ENCODE measurements around the gene SLC25A45. TPM values are rescaled to one million over a fixed set of nuclear protein-coding genes. Genes with fewer than 3 reads are reported as not detected.

The SLC25A45 gene
- total RNA-seq, 4 donors from 2014 or later = 0.82 to 7.3 (median 6.8) TPM

- TF ChIP-seq, protein P1, sequence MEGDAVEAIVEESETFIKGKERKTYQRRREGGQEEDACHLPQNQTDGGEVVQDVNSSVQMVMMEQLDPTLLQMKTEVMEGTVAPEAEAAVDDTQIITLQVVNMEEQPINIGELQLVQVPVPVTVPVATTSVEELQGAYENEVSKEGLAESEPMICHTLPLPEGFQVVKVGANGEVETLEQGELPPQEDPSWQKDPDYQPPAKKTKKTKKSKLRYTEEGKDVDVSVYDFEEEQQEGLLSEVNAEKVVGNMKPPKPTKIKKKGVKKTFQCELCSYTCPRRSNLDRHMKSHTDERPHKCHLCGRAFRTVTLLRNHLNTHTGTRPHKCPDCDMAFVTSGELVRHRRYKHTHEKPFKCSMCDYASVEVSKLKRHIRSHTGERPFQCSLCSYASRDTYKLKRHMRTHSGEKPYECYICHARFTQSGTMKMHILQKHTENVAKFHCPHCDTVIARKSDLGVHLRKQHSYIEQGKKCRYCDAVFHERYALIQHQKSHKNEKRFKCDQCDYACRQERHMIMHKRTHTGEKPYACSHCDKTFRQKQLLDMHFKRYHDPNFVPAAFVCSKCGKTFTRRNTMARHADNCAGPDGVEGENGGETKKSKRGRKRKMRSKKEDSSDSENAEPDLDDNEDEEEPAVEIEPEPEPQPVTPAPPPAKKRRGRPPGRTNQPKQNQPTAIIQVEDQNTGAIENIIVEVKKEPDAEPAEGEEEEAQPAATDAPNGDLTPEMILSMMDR (IDR thresholded peaks at IDR 0.05; ENCODE audit: low read depth) = no peak
Observed at GRCh38 chr11:65419460-65419771, 37.0 kb upstream of the SLC25A45 start.

DNA sequence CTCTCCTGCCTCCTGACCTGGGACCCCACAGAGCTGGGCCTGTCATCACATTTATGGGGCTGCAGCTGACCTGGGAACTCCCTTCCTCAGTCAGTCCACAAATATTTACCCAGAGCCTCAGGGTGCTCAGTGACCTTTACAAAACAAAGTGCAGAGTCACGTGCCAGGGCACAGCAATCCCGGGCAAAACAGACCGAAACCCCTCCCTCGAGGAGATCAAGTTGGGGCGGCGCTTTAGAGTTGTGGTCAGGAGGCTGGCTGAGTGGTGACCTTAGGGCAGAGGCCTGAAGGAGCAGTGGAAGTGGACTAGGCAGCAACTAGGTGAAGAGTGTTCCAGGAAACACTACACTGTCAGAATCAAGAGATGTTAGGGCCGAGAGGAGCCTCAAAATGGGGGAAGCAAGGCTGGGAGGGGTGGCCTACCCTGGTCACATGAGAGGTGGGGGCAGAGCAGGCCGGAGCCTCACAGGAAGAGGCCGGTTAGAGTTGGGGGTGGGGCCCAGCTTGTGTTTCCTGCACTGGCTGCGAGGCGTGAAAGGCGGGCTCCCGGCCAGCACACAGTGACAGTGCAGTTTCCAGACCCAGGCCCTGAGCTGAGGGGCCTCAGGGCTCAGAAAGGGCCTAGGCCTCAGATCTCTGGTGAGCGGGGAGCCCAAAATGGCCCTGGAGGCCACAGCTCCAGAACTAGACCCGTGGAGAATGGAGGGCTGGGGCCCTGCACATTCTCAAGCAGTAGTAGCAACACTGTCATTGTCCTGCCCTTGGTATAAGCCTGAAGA, 36.4 kb upstream of the SLC25A45 start:
- TF ChIP-seq, protein P1 (IDR thresholded peaks at IDR 0.05; ENCODE audit: low read depth) = no peak

- TF ChIP-seq, protein P1 (IDR thresholded peaks at IDR 0.05; ENCODE audit: low read depth) = no peak
Observed at GRCh38 chr11:65418431-65418680, 35.9 kb upstream of the SLC25A45 start.

DNA sequence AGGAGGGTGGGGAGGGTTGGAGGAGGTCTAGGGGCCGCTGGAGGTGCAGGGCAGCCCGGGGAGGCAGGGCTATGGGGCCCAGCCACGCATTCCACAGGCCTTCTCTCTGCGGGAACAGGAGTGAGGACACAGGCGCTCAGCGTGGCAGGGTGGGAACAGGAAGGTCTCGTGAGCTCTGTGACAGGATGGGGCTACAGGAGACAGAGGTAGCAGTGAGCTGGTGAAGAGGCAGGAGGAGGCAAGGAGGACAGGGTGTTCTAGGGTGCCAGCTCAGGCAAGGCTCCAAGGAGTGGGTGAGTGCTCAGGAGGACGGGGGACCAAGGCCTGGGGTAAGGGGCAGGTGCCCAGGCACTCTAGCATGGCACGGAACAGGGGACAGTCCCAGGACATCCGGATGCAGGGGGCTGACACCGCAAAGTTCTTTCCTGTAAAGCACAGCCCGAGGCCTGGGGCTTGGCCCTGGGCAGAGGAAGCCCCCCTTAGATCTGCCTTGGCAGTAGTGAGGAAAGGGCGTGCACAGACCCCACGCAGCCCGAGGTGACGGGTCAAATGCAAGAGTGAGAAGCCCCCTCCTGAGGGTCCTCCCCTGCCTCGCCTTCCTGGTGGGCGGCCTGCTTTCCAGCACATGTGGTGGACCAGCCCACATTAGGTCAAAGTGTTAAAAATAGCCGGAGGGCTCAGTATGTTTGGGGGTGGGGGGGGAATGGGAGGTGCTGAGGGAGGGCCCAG, 35.4 kb upstream of the SLC25A45 start:
- TF ChIP-seq, protein P1 (IDR thresholded peaks at IDR 0.05; ENCODE audit: low read depth) = no peak

DNA sequence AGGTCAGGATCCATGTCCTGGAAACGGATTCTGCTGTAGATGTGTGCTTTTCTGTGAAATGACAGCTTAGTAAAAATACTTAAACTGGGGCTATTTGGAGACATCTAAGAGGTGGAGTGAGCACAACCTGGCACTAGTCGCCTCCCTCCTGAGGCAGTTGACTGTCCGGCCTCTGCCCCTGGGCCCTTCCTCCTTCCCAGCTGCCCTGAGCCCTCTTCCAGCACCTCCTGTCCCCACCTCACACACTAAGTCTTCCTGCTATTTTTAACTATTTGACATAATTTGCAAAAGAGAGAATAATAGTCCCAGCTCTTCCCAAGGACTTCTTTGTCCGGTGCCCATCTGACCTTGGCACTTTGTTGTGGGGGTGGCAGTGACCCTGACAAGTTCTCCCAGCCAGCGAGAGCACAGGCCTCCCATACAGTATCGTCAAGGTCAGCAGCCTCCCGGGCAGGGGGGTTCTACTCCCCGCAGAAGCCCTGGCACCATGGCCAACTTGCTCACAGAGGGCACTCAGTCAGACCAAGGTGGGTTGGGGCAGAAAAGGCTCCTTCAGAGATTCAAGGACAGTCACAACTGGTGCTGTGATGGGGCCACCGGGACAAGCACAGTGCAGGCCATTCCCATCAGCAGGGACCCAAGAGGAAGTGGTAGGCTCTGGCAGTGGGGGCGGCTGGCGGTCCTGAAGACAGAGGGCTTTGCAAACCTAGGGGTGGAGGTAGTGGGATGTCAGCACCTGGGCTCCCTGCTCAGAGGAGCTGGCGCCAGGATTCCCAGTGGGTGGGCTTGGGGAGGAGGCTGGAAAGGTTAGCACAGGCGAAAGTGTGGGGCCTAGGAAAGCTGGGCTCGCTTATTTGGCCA, 34.6 kb upstream of the SLC25A45 start:
- TF ChIP-seq, protein P1 (IDR thresholded peaks at IDR 0.05; ENCODE audit: low read depth) = no peak

DNA sequence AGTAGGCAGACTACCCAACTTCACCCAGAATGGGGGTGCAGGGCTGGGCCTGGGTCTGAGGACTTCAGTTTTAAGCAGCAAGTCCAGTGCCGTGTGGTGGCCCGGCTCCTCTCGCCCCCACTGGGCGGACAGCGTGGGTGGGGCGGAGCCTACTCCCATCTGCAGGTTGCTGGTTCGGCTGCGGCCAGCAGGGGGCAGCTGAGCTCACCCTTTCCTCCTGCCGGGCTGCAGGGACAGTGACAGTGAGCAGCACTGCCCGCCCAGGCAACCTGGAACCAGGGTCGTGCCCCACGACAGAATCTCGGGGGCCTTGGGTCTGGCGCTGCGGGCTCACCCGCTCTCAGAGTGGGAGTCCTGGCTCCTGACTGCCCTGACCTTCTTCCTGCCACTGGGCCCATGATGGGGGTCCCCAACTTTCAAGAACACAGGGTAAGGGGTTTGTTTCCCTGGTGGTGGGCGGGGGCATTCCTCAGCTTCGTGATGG, 33.9 kb upstream of the SLC25A45 start:
- TF ChIP-seq, protein P1 (IDR thresholded peaks at IDR 0.05; ENCODE audit: low read depth) = no peak
